Fibroblast of lung (primary cell): ENCODE measurements around the gene NTS.

ENCODE experiments used
- EZH2 ChIP-seq: IDR thresholded peaks from 2 replicates; pipeline ENCODE4 v1.5.1; 2012; ENCODE audit warnings: low read length, control low read depth, mild to moderate bottlenecking; ENCODE audit errors: missing control alignments
- TF ChIP-seq, protein P1 (sequence below), 2 donors: IDR thresholded peaks in 1 of 2; conservative IDR thresholded peaks in 1 of 2; 1 replicate in 1 of 2; 2 replicates in 1 of 2; pipeline ENCODE4 v1.5.1; 2011 to 2012; ENCODE audit warnings: low read length in 2 of 2, control low read depth in 1 of 2, inconsistent platforms in 1 of 2, low read depth in 1 of 2, mild to moderate bottlenecking in 1 of 2

DNA sequence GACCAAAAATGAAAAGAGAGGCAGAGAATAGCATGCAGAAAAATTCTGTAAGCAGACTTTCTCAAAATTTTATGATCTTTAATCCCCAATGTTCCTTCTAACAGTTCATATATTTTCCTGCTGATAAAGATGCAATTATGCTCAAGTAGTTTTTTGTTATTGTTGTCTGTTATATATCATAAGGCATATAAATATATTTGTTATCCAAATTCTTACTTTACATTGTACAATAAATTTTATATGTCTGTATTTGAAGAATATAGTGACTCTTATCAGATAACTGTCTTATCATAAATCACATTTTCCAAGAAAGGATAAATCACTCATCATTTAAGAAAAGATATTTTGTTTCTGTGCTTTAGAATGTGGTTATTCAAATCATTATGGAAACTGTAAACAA, 40.5 kb upstream of the NTS start:
- TF ChIP-seq, protein P1, sequence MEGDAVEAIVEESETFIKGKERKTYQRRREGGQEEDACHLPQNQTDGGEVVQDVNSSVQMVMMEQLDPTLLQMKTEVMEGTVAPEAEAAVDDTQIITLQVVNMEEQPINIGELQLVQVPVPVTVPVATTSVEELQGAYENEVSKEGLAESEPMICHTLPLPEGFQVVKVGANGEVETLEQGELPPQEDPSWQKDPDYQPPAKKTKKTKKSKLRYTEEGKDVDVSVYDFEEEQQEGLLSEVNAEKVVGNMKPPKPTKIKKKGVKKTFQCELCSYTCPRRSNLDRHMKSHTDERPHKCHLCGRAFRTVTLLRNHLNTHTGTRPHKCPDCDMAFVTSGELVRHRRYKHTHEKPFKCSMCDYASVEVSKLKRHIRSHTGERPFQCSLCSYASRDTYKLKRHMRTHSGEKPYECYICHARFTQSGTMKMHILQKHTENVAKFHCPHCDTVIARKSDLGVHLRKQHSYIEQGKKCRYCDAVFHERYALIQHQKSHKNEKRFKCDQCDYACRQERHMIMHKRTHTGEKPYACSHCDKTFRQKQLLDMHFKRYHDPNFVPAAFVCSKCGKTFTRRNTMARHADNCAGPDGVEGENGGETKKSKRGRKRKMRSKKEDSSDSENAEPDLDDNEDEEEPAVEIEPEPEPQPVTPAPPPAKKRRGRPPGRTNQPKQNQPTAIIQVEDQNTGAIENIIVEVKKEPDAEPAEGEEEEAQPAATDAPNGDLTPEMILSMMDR (conservative IDR thresholded peaks at IDR 0.05 in 1 of 2, IDR thresholded peaks at IDR 0.05 in 1 of 2; ENCODE audit: low read depth in 1 of 2, low read length in 2 of 2): no peak
- TF ChIP-seq EZH2: no peak
